Natural killer cell (primary cell): Measurements from ENCODE around the gene BRD3OS. TPM values are rescaled to one million over a fixed set of nuclear protein-coding genes. Genes with fewer than 3 reads are reported as not detected.

Experiments
- ATAC-seq, 3 donors: fragments of 150-1000 bp in 2 of 3; fragments of 200-7000 bp in 1 of 3; cut with Tn5 transposase; 1 replicate in 1 of 3; 2 replicates in 2 of 3; pipeline ENCODE4 v1.10.0; 2021; ENCODE audit warnings: mild to moderate bottlenecking in 2 of 3, moderate library complexity in 2 of 3
- DNase-seq, 2 donors: peaks; one replicate each; pipeline versions ENCODE4 v3.0.0 to v3.0.0-alpha.2; 2013 to 2021; ENCODE audit warnings: mixed read lengths in 1 of 2
- H3K27ac ChIP-seq: one replicate; pipeline ENCODE4 v1.5.1; 2013; ENCODE audit warnings: mild to moderate bottlenecking, low read length
- H3K27me3 ChIP-seq: one replicate; pipeline ENCODE4 v1.6.1; 2013; ENCODE audit warnings: low read length; ENCODE audit not compliant: control insufficient read depth, insufficient read depth
- H3K36me3 ChIP-seq: one replicate; pipeline ENCODE4 v1.6.1; 2013; ENCODE audit warnings: low read length; ENCODE audit not compliant: control insufficient read depth, insufficient read depth
- H3K4me1 ChIP-seq: one replicate; pipeline ENCODE4 v1.6.1; 2013; ENCODE audit warnings: low read length; ENCODE audit not compliant: control insufficient read depth, insufficient read depth
- H3K4me3 ChIP-seq: one replicate; pipeline ENCODE4 v1.5.1; 2013; ENCODE audit warnings: low read length
- H3K9me3 ChIP-seq: one replicate; pipeline ENCODE4 v1.6.1; 2013; ENCODE audit warnings: low read length; ENCODE audit not compliant: control insufficient read depth, insufficient read depth
- H3K27ac Mint-ChIP-seq, 2 donors: one replicate each; pipeline ENCODE4 v1.8.0; 2022; ENCODE audit warnings: mild to moderate bottlenecking in 2 of 2, mixed read lengths in 2 of 2, moderate library complexity in 1 of 2
- H3K27me3 Mint-ChIP-seq, 2 donors: one replicate each; pipeline ENCODE4 v1.8.0; 2022; ENCODE audit warnings: low read depth in 2 of 2, mixed read lengths in 2 of 2
- H3K36me3 Mint-ChIP-seq: one replicate; pipeline ENCODE4 v1.8.0; 2022; ENCODE audit warnings: mixed read lengths
- H3K4me1 Mint-ChIP-seq, 2 donors: one replicate each; pipeline ENCODE4 v1.8.0; 2022; ENCODE audit warnings: mixed read lengths in 2 of 2
- H3K4me3 Mint-ChIP-seq: one replicate; pipeline ENCODE4 v1.8.0; 2022; ENCODE audit warnings: mild to moderate bottlenecking, moderate library complexity, mixed read lengths
- H3K9me3 Mint-ChIP-seq, 2 donors: one replicate each; pipeline ENCODE4 v1.8.0; 2022; ENCODE audit warnings: mixed read lengths in 2 of 2
- WGBS: methylation state at CpG from one replicate; pipeline ENCODE4 v1.1.7; 2013; ENCODE audit warnings: missing lambda C conversion rate; ENCODE audit not compliant: insufficient coverage; 5-methylcytosine and 5-hydroxymethylcytosine counted together
- intact Hi-C: fragments of 100-400 bp; cut with micrococcal nuclease; formaldehyde crosslinking; loops from one replicate; pipeline ENCODE4 v1.14.2; 2022
- total RNA-seq, 4 donors: library from RNA; stranded (reverse); fragments of 120-200 nt in 1 of 4; gene quantifications; one replicate each; pipeline versions ENCODE4 v1.2.3 to v1.2.4, GENCODE V29; 2013 to 2022
- TF ChIP-seq, protein P1 (sequence below): fragments of 200-600 bp; IDR thresholded peaks from one replicate; pipeline ENCODE4 v1.8.0; 2022; ENCODE audit warnings: antibody characterized with exemption

Gene BRD3OS
- total RNA-seq, 3 donors from 2014 or later (not counting 1 experiment from before 2014, with no cell fraction given): 5.5 to 6.8 (median 6.5) TPM

DNA sequence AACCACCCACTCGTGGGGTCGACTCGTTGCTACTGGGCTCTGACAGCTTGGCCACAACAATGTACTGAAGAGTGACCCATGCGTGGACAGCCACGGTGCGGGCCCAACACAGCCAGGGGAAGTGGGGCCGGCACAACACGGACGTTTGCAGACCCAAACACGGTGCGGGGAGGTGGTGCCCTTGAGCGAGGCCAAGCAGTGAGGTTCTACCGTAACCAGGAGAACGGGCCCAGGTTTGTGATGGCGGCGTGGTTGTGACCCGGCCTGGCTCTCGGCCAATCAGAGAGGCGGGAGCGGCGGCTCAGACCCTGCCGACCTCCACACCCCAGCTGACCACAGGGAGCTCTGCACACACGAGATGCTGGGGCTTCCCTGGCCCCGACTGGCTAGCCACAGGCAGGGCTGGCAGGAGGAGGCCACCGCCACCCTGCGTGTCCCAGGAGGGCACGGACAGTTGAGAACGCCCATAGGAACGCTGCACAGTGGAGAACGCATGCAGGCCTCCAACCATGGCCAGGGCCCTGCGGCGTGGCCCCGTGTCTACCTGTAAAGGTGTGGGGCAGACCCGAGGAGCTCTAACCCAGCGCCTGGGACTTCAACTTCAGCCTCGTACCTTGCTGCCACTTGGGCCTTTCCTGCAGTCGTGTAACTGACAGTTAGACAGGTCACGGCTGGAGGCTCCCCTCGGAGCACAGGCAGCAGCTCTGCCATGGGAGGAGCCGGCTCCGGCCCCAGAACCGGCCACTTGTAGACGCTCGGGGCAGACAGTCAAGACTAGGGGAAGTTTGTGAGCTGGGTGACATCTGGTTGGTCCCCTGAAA is 28.9 kb downstream of the BRD3OS start:
- no peak for ATAC-seq
- H3K27me3 ChIP-seq: no peaks in the 10 kb centered on the region
- H3K36me3 ChIP-seq: peaks cover 36% of the 10 kb centered on the region
- H3K4me1 ChIP-seq: peaks cover 24% of the 10 kb centered on the region
- no peaks in the 10 kb centered on the region for H3K9me3 Mint-ChIP-seq
- intact Hi-C loops: no loop called here
- H3K4me1 Mint-ChIP-seq: peaks cover 7 to 40% of the 10 kb centered on the region in 2 donors
- TF ChIP-seq, protein P1, sequence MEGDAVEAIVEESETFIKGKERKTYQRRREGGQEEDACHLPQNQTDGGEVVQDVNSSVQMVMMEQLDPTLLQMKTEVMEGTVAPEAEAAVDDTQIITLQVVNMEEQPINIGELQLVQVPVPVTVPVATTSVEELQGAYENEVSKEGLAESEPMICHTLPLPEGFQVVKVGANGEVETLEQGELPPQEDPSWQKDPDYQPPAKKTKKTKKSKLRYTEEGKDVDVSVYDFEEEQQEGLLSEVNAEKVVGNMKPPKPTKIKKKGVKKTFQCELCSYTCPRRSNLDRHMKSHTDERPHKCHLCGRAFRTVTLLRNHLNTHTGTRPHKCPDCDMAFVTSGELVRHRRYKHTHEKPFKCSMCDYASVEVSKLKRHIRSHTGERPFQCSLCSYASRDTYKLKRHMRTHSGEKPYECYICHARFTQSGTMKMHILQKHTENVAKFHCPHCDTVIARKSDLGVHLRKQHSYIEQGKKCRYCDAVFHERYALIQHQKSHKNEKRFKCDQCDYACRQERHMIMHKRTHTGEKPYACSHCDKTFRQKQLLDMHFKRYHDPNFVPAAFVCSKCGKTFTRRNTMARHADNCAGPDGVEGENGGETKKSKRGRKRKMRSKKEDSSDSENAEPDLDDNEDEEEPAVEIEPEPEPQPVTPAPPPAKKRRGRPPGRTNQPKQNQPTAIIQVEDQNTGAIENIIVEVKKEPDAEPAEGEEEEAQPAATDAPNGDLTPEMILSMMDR: no peak
- H3K4me3 Mint-ChIP-seq: no peak overlapping the region
- no peak overlapping the region for H3K4me3 ChIP-seq
- no peak overlapping the region for H3K27ac Mint-ChIP-seq
- WGBS: 92% methylated on average over 44 of the region's 44 CpGs
- peaks cover 7% of the 10 kb centered on the region for H3K36me3 Mint-ChIP-seq
- DNase-seq: no peak
- no peaks in the 10 kb centered on the region for H3K9me3 ChIP-seq
- no peak overlapping the region for H3K27ac ChIP-seq
- no peaks in the 10 kb centered on the region for H3K27me3 Mint-ChIP-seq

DNA sequence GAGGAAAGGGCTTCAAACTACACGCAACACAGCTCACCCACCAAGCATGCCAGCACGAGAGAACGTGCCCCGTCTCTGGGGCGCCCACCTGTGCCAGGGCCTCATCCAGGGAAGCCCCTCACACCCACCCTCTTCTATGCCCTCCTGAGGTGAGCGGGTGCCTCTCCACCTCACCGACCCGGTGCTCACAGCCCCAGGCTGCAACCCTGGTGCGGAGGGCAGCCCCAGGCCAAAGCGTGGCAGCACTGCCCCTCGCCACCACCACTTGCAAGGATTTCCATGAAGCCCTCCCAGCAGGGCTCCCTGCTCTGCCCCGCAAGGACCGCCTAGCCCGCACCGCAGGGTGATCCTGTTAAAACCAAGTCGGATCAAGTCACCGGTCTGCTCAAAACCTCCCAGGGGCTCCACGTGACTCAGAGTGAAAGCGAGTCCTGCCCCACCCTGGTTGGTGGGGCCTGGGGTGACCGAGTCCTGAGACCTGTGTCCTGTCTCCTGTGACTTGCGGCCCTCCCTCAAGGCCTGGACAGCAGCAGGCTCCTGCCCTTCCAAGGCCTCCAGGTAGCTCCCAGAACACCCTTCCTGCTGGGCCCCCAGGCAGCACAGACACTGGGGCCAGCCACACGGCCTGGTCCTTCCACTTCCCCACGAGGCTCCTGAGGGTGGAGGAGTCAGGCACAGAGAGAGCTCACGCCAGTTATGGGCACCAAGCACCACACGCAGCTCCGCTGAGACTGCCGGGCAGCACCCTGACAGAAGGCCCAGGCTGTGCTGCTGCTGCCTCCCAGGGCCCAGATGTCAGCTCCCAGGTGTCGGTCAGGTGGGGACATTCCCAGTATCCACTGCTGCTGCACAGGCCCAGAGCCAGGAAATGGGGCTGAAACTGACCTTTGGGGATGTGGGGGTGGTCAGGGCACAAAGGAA is 29.9 kb downstream of the BRD3OS start:
- Histone ChIP-seq H3K36me3 (peaks cover 30% of the 10 kb centered on the region), H3K27ac (no peak overlapping the region), H3K4me1 (peaks cover 34% of the 10 kb centered on the region), H3K4me3 (no peak overlapping the region), H3K27me3 (no peaks in the 10 kb centered on the region), H3K9me3 (no peaks in the 10 kb centered on the region)
- DNase-seq (no peak), ATAC-seq (no peak)
- intact Hi-C loops: no loop called here
- WGBS: 92% methylated on average over 28 of the region's 28 CpGs
- peaks cover 7% of the 10 kb centered on the region for H3K36me3 Mint-ChIP-seq
- TF ChIP-seq, protein P1: no peak
- no peak overlapping the region for H3K4me3 Mint-ChIP-seq
- H3K9me3 Mint-ChIP-seq: no peaks in the 10 kb centered on the region
- peaks cover 7 to 42% of the 10 kb centered on the region in 2 donors for H3K4me1 Mint-ChIP-seq
- H3K27ac Mint-ChIP-seq: no peak overlapping the region
- no peaks in the 10 kb centered on the region for H3K27me3 Mint-ChIP-seq

DNA sequence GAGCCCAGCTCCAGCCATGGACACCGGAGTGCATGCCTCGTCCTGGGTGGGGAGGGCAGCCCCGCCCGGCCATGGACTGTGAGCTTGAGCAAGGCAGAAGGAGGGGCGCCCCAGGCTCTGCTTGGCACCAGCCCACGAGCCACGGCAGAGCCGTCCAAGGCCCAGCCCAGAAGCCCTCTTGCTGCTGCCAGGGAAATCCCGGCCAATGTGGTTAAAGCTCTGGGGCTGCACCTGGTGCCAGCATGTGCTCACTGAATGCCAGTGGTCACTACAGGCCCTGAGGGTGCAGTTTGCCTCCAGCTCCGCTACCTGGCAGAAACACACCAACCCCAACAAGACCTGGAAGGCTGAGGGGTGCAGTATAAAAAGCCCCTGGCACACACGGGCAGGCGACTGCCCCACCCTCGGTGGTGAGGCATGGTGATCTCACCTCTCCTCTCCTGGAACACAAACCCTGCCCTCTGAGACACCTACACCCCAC is 30.7 kb downstream of the BRD3OS start:
- H3K27ac Mint-ChIP-seq: no peak overlapping the region
- H3K36me3 Mint-ChIP-seq: peaks cover 7% of the 10 kb centered on the region
- Histone ChIP-seq H3K4me1 (peaks cover 43% of the 10 kb centered on the region), H3K9me3 (no peaks in the 10 kb centered on the region), H3K27ac (no peak overlapping the region), H3K36me3 (peaks cover 21% of the 10 kb centered on the region), H3K27me3 (no peaks in the 10 kb centered on the region), H3K4me3 (no peak overlapping the region)
- H3K9me3 Mint-ChIP-seq: no peaks in the 10 kb centered on the region
- DNase-seq (no peak), ATAC-seq (no peak)
- H3K4me3 Mint-ChIP-seq: no peak overlapping the region
- TF ChIP-seq, protein P1: no peak
- 67% methylated on average over 13 of the region's 13 CpGs for WGBS
- H3K27me3 Mint-ChIP-seq: no peaks in the 10 kb centered on the region
- H3K4me1 Mint-ChIP-seq: peaks cover 7 to 51% of the 10 kb centered on the region in 2 donors
- intact Hi-C loops: no loop called here
